SK-N-SH (cell line): Measurements from ENCODE around the gene PRRT1. TPM values are rescaled to one million over a fixed set of nuclear protein-coding genes. Genes with fewer than 3 reads are reported as not detected.

Experiments used
- CTCF ChIA-PET: fragments of 300-600, 350-600 bp; formaldehyde crosslinking; extraction: SDS; loops from one replicate; lab custom pipeline; 2021; lab: Yijun Ruan, JAX
- POLR2A ChIA-PET: fragments of 350-600 bp; sonication (Branson Sonifier 250); formaldehyde crosslinking; extraction: SDS; loops from one replicate; lab custom pipeline; 2020; ENCODE audit warnings: antibody characterized with exemption, inconsistent platforms; lab: Yijun Ruan, JAX
- DNase-seq: peaks from one replicate; pipeline ENCODE4 v3.0.0; 2012
- H2AFZ ChIP-seq: fragments of 200-600 bp; sonication (generic); 2 replicates; pipeline ENCODE4 v1.8.1; 2016; ENCODE audit warnings: antibody characterized with exemption, mild to moderate bottlenecking, low read depth
- H3F3A ChIP-seq: fragments of 200-600 bp; sonication (generic); replicated peaks from 2 replicates; pipeline ENCODE3; 2016; ENCODE audit warnings: antibody characterized with exemption, mild to moderate bottlenecking; ENCODE audit not compliant: insufficient read depth
- H3K27ac ChIP-seq, 2 experiments: fragments of 200-500 bp in 1 of 2; fragments of 200-600 bp in 1 of 2; sonication (Bioruptor generic) in 1 of 2; sonication (generic), shearing (Covaris generic) in 1 of 2; 2 replicates each; pipeline versions ENCODE4 v1.5.1 to v1.6.1; 2014 to 2016; ENCODE audit warnings: low read depth in 2 of 2, inconsistent platforms in 1 of 2, low read length in 1 of 2, mild to moderate bottlenecking in 1 of 2, mixed read lengths in 1 of 2
- H3K27me3 ChIP-seq: fragments of 200-600 bp; sonication (generic), shearing (Covaris generic); 2 replicates; pipeline ENCODE4 v1.6.1; 2016; ENCODE audit warnings: mixed run types; ENCODE audit not compliant: insufficient read depth
- H3K36me3 ChIP-seq, 2 experiments: fragments of 200-500 bp in 1 of 2; fragments of 200-600 bp in 1 of 2; sonication (Bioruptor generic) in 1 of 2; sonication (generic) in 1 of 2; replicated peaks in 1 of 2; 2 replicates each; pipeline versions ENCODE3 to v1.5.1; 2014 to 2016; ENCODE audit warnings: low read length in 1 of 2, mild to moderate bottlenecking in 1 of 2; ENCODE audit not compliant: insufficient read depth in 2 of 2, control insufficient read depth in 1 of 2
- H3K4me1 ChIP-seq, 2 experiments: fragments of 200-500 bp in 1 of 2; fragments of 200-600 bp in 1 of 2; sonication (Bioruptor generic) in 1 of 2; sonication (generic), shearing (Covaris generic) in 1 of 2; 2 replicates each; pipeline versions ENCODE4 v1.5.1 to v1.6.1; 2014 to 2016; ENCODE audit warnings: low read depth in 1 of 2, low read length in 1 of 2, mixed run types in 1 of 2; ENCODE audit not compliant: insufficient read depth in 2 of 2, control insufficient read depth in 1 of 2
- H3K4me2 ChIP-seq: fragments of 200-600 bp; sonication (generic), shearing (Covaris generic); 2 replicates; pipeline ENCODE4 v1.6.1; 2017; ENCODE audit warnings: mixed run types
- H3K4me3 ChIP-seq, 2 experiments: fragments of 200-500 bp in 1 of 2; fragments of 200-600 bp in 1 of 2; sonication (Bioruptor generic) in 1 of 2; sonication (generic), shearing (Covaris generic) in 1 of 2; 2 replicates each; pipeline versions ENCODE4 v1.5.1 to v1.8.1; 2014 to 2016; ENCODE audit warnings: low read depth in 2 of 2, inconsistent platforms in 1 of 2, low read length in 1 of 2, mild to moderate bottlenecking in 1 of 2, mixed read lengths in 1 of 2, moderate library complexity in 1 of 2
- H3K79me2 ChIP-seq: fragments of 200-600 bp; sonication (generic); 2 replicates; pipeline ENCODE4 v1.8.1; 2017; ENCODE audit warnings: mild to moderate bottlenecking; ENCODE audit not compliant: insufficient read depth
- H3K9ac ChIP-seq: fragments of 200-600 bp; sonication (generic); 2 replicates; pipeline ENCODE4 v1.6.1; 2017; ENCODE audit warnings: mixed run types
- H3K9me2 ChIP-seq: fragments of 200-600 bp; sonication (generic); 2 replicates; pipeline ENCODE4 v1.6.1; 2017; ENCODE audit warnings: mixed run types
- H3K9me3 ChIP-seq: fragments of 200-600 bp; sonication (generic); 2 replicates; pipeline ENCODE4 v1.6.1; 2017; ENCODE audit warnings: mixed run types, mild to moderate bottlenecking, moderate library complexity
- H4K20me1 ChIP-seq: fragments of 200-600 bp; sonication (generic); 2 replicates; pipeline ENCODE4 v1.6.1; 2017; ENCODE audit warnings: mild to moderate bottlenecking, mixed run types; ENCODE audit not compliant: insufficient read depth
- CHD2 ChIP-seq: fragments of 150-350 bp; IDR thresholded peaks from 2 replicates; pipeline ENCODE4 v1.6.1; 2018; ENCODE audit warnings: low read length; ENCODE audit not compliant: partially characterized antibody
- ELF1 ChIP-seq: IDR thresholded peaks from 2 replicates; pipeline ENCODE4 v1.4.0; 2012
- EP300 ChIP-seq, 2 experiments: IDR thresholded peaks; 2 replicates each; pipeline versions ENCODE4 v1.4.0 to v1.6.1; 2012; ENCODE audit warnings: borderline replicate concordance in 1 of 2, low read depth in 1 of 2, low read length in 1 of 2
- FOSL2 ChIP-seq: IDR thresholded peaks from 2 replicates; pipeline ENCODE4 v1.4.0; 2012; ENCODE audit warnings: low read depth, mild to moderate bottlenecking, moderate library complexity, borderline replicate concordance
- FOXJ3 ChIP-seq: sonication (generic); formaldehyde crosslinking; IDR thresholded peaks from 2 replicates; pipeline ENCODE4 v1.5.1; 2020; ENCODE audit warnings: mild to moderate bottlenecking, missing genetic modification reagents
- GABPA ChIP-seq: IDR thresholded peaks from 2 replicates; pipeline ENCODE4 v1.4.0; 2012; ENCODE audit warnings: low read depth, mild to moderate bottlenecking
- GATA2 ChIP-seq: sonication (generic); formaldehyde crosslinking; IDR thresholded peaks from 2 replicates; pipeline ENCODE4 v1.5.0; 2020; ENCODE audit warnings: mild to moderate bottlenecking, missing genetic modification reagents
- JUND ChIP-seq: IDR thresholded peaks from 2 replicates; pipeline ENCODE4 v1.4.0; 2012
- MAX ChIP-seq: IDR thresholded peaks from 2 replicates; pipeline ENCODE4 v1.4.0; 2012; ENCODE audit warnings: low read depth
- MXI1 ChIP-seq: IDR thresholded peaks from 2 replicates; pipeline ENCODE4 v1.6.1; 2012; ENCODE audit warnings: mild to moderate bottlenecking, low read depth, low read length, improper control_type of control experiment
- PBX3 ChIP-seq: IDR thresholded peaks from 2 replicates; pipeline ENCODE4; 2012
- RCOR1 ChIP-seq: fragments of 150-350 bp; IDR thresholded peaks from 2 replicates; pipeline ENCODE4 v1.6.1; 2017; ENCODE audit warnings: antibody characterized with exemption, low read length
- SIN3A ChIP-seq: IDR thresholded peaks from 2 replicates; pipeline ENCODE4 v1.6.1; 2012; ENCODE audit warnings: low read depth, mild to moderate bottlenecking, low read length, moderate library complexity, borderline replicate concordance
- SMC3 ChIP-seq: IDR thresholded peaks from 2 replicates; pipeline ENCODE4 v1.6.1; 2012; ENCODE audit warnings: low read depth, low read length, improper control_type of control experiment
- TAF1 ChIP-seq: IDR thresholded peaks from 2 replicates; pipeline ENCODE4 v1.6.1; 2012; ENCODE audit warnings: low read depth, mild to moderate bottlenecking, low read length, moderate library complexity, borderline replicate concordance
- YY1 ChIP-seq: IDR thresholded peaks from 2 replicates; pipeline ENCODE4 v1.4.0; 2012; ENCODE audit warnings: low read depth, mild to moderate bottlenecking
- WGBS: methylation state at CpG from one replicate; pipeline ENCODE4 v1.1.6; 2017; ENCODE audit warnings: low lambda C conversion rate; 5-methylcytosine and 5-hydroxymethylcytosine counted together
- polyA plus RNA-seq, 3 experiments: library from polyadenylated mRNA; depleted of rRNA; stranded (reverse); fragments of >200 nt; gene quantifications; 2 replicates each; pipeline ENCODE4 v1.2.3, GENCODE V29; 2012
- TF ChIP-seq, protein P1 (sequence below): IDR thresholded peaks from 2 replicates; pipeline ENCODE4 v1.6.1; 2012; ENCODE audit warnings: mild to moderate bottlenecking, low read depth, low read length, moderate library complexity
- TF ChIP-seq, protein P2 (sequence below): fragments of 200-600 bp; sonication (generic); IDR thresholded peaks from 2 replicates; pipeline ENCODE4 v1.6.1; 2017; ENCODE audit warnings: antibody characterized with exemption, mild to moderate bottlenecking, moderate library complexity

PRRT1 gene
- polyA plus RNA-seq, 1 of the 3 experiments (the other 2 are of a cell fraction) = 1.5 TPM

DNA sequence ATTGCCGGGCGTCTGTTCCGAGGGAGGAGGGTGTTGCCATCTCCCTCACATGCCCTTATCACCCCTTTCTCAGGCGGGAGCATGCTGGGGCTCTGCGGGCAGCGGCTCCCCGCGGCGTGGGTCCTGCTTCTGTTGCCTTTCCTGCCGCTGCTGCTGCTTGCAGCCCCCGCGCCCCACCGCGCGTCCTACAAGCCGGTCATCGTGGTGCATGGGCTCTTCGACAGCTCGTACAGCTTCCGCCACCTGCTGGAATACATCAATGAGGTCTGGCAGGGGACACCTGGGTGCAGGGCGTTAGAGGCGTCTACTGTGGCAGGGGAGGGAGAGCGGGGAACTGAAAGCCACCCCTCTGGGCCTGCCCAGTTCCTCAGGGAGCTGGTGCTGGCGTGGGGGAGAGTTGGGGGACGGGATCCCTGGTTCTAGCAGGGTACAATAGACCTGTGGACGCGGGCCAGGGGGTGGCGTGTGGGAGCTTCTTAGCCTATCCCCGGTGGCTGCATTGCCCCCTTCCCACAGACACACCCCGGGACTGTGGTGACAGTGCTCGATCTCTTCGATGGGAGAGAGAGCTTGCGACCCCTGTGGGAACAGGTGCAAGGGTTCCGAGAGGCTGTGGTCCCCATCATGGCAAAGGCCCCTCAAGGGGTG is 2.9 kb upstream of the PRRT1 start (continued):
- TF ChIP-seq FOSL2 (no peak), CHD2 (no peak), SMC3 (peak; percentile 60; the same call in 1 of the 2 replicates), EP300 (IDR thresholded peaks at IDR 0.05; ENCODE audit: borderline replicate concordance in 1 of 2, low read depth in 1 of 2, low read length in 1 of 2) (no peak), RCOR1 (no peak)
- TF ChIP-seq, protein P1, sequence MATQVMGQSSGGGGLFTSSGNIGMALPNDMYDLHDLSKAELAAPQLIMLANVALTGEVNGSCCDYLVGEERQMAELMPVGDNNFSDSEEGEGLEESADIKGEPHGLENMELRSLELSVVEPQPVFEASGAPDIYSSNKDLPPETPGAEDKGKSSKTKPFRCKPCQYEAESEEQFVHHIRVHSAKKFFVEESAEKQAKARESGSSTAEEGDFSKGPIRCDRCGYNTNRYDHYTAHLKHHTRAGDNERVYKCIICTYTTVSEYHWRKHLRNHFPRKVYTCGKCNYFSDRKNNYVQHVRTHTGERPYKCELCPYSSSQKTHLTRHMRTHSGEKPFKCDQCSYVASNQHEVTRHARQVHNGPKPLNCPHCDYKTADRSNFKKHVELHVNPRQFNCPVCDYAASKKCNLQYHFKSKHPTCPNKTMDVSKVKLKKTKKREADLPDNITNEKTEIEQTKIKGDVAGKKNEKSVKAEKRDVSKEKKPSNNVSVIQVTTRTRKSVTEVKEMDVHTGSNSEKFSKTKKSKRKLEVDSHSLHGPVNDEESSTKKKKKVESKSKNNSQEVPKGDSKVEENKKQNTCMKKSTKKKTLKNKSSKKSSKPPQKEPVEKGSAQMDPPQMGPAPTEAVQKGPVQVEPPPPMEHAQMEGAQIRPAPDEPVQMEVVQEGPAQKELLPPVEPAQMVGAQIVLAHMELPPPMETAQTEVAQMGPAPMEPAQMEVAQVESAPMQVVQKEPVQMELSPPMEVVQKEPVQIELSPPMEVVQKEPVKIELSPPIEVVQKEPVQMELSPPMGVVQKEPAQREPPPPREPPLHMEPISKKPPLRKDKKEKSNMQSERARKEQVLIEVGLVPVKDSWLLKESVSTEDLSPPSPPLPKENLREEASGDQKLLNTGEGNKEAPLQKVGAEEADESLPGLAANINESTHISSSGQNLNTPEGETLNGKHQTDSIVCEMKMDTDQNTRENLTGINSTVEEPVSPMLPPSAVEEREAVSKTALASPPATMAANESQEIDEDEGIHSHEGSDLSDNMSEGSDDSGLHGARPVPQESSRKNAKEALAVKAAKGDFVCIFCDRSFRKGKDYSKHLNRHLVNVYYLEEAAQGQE = no peak

GRCh38 chr6:32153564-32154513 is 2.1 kb upstream of the PRRT1 start, which contains the start of gene PPT2:
Gene PPT2 (plus strand): TSS chr6:32154141. CDS start chr6:32154595, 454 bp downstream.
- peak; percentile 95 for DNase-seq
- H3K9ac ChIP-seq = peak within 1 kb of the TSS; percentile 84
- peaks cover 14 to 22% of the 10 kb centered on the region in 2 experiments for H3K36me3 ChIP-seq
- H3K4me2 ChIP-seq = peak within 1 kb of the TSS; percentile 94
- WGBS = under 1% methylated on average over 42 of the region's 52 CpGs
- H3K27me3 ChIP-seq = no peaks in the 10 kb centered on the region
- no peaks in the 10 kb centered on the region for H4K20me1 ChIP-seq
- H2AFZ ChIP-seq = peak within 1 kb of the TSS; percentile 87
- CTCF ChIA-PET = interaction anchor here (0.6 to 1.3 kb wide), 12 partner anchors 9 to 108 kb away, joined by 3 to 30 read pairs (median 4); partner anchors contain the start of gene EGFL8
- peak within 1 kb of the TSS; percentile 75 to 81 for H3K4me3 ChIP-seq
- peaks cover 13 to 31% of the 10 kb centered on the region in 2 experiments; a peak in 3 of 4 replicates for H3K4me1 ChIP-seq
- no peaks in the 10 kb centered on the region for H3K9me3 ChIP-seq
- H3K9me2 ChIP-seq = no peaks in the 10 kb centered on the region
- peak within 1 kb of the TSS; percentile 86 to 95 for H3K27ac ChIP-seq
- POLR2A ChIA-PET = interaction anchor here (0.6 to 1.2 kb wide), 2 partner anchors 24 to 42 kb away, joined by 3 to 5 read pairs; partner anchors contain the start of gene FKBPL
- peaks cover 4% of the 10 kb centered on the region for H3F3A ChIP-seq
- peaks cover 19% of the 10 kb centered on the region for H3K79me2 ChIP-seq
- TF ChIP-seq RCOR1 = no peak
- no peak; the same call in 1 of the 2 replicates for TF ChIP-seq JUND
- peak; percentile 79 for TF ChIP-seq GABPA
- peak; percentile 91 for TF ChIP-seq SIN3A
- TF ChIP-seq, protein P2, sequence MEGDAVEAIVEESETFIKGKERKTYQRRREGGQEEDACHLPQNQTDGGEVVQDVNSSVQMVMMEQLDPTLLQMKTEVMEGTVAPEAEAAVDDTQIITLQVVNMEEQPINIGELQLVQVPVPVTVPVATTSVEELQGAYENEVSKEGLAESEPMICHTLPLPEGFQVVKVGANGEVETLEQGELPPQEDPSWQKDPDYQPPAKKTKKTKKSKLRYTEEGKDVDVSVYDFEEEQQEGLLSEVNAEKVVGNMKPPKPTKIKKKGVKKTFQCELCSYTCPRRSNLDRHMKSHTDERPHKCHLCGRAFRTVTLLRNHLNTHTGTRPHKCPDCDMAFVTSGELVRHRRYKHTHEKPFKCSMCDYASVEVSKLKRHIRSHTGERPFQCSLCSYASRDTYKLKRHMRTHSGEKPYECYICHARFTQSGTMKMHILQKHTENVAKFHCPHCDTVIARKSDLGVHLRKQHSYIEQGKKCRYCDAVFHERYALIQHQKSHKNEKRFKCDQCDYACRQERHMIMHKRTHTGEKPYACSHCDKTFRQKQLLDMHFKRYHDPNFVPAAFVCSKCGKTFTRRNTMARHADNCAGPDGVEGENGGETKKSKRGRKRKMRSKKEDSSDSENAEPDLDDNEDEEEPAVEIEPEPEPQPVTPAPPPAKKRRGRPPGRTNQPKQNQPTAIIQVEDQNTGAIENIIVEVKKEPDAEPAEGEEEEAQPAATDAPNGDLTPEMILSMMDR = peak; percentile 25; the same call in 1 of the 2 replicates
- peak; percentile 64; the same call in 1 of the 2 replicates for TF ChIP-seq MXI1
- 0 out of 2 replicates have a peak, but pooled peaks have one; percentile 26 for TF ChIP-seq ELF1
- TF ChIP-seq MAX = peak; percentile 69
- no peak for TF ChIP-seq GATA2 (CRISPR knock-in tag)
- peak; percentile 98 for TF ChIP-seq CHD2
- TF ChIP-seq TAF1 = peak; percentile 44
- TF ChIP-seq EP300 (IDR thresholded peaks at IDR 0.05; ENCODE audit: borderline replicate concordance in 1 of 2, low read depth in 1 of 2, low read length in 1 of 2) = peak in 1 of 2 experiments; percentile 40; a peak in 2 of 4 replicates
- TF ChIP-seq FOXJ3 = 0 out of 2 replicates have a peak, but pooled peaks have one; percentile 60
- TF ChIP-seq YY1 = 0 out of 2 replicates have a peak, but pooled peaks have one; percentile 55
- TF ChIP-seq PBX3 = peak; percentile 52; the same call in 1 of the 2 replicates
- no peak for TF ChIP-seq FOSL2
